GM23248 (cell line): ENCODE data around the gene TBC1D14. TPM values are rescaled to one million over a fixed set of nuclear protein-coding genes. Genes with fewer than 3 reads are reported as not detected.

Experiments
- DNase-seq: peaks from one replicate; pipeline ENCODE4 v3.0.0-alpha.2; 2015
- H2AFZ ChIP-seq: fragments of 200-600 bp; sonication (generic); 2 replicates; pipeline ENCODE4 v1.6.1; 2016; ENCODE audit warnings: antibody characterized with exemption
- H3F3A ChIP-seq: fragments of 200-600 bp; sonication (generic); 2 replicates; pipeline ENCODE4 v1.6.1; 2016; ENCODE audit warnings: mild to moderate bottlenecking, antibody characterized with exemption, mixed run types; ENCODE audit not compliant: insufficient read depth
- H3K27ac ChIP-seq: fragments of 200-600 bp; sonication (generic); 2 replicates; pipeline ENCODE4 v1.5.1; 2016; ENCODE audit warnings: mild to moderate bottlenecking
- H3K27me3 ChIP-seq: fragments of 200-600 bp; sonication (generic); replicated peaks from 2 replicates; pipeline ENCODE4 v1.6.1; 2016; ENCODE audit warnings: mild to moderate bottlenecking; ENCODE audit not compliant: insufficient read depth
- H3K36me3 ChIP-seq: fragments of 200-600 bp; sonication (generic); 2 replicates; pipeline ENCODE4 v1.6.1; 2016; ENCODE audit warnings: low read depth, mild to moderate bottlenecking
- H3K4me1 ChIP-seq: fragments of 200-600 bp; sonication (generic); 2 replicates; pipeline ENCODE4 v1.6.1; 2016; ENCODE audit warnings: mild to moderate bottlenecking; ENCODE audit not compliant: insufficient read depth
- H3K4me2 ChIP-seq: fragments of 200-600 bp; sonication (generic); one replicate; pipeline ENCODE4 v1.6.1; 2016; ENCODE audit warnings: mild to moderate bottlenecking; ENCODE audit not compliant: unreplicated experiment
- H3K4me3 ChIP-seq: fragments of 200-600 bp; sonication (generic); 2 replicates; pipeline ENCODE4 v1.5.1; 2016; ENCODE audit warnings: mild to moderate bottlenecking
- H3K79me2 ChIP-seq: fragments of 200-600 bp; sonication (generic); 2 replicates; pipeline ENCODE4 v1.6.1; 2016; ENCODE audit warnings: mild to moderate bottlenecking; ENCODE audit not compliant: insufficient read depth
- H3K9ac ChIP-seq: fragments of 200-600 bp; sonication (generic); 2 replicates; pipeline ENCODE4 v1.6.1; 2016; ENCODE audit warnings: mild to moderate bottlenecking
- H3K9me2 ChIP-seq: fragments of 200-600 bp; sonication (generic); 2 replicates; pipeline ENCODE4 v1.6.1; 2016; ENCODE audit warnings: mixed run types, mild to moderate bottlenecking, moderate library complexity; ENCODE audit not compliant: insufficient read depth
- H3K9me3 ChIP-seq: fragments of 200-600 bp; sonication (generic); one replicate; pipeline ENCODE4 v1.6.1; 2017; ENCODE audit warnings: low read depth
- H4K20me1 ChIP-seq: fragments of 200-600 bp; sonication (generic); 2 replicates; pipeline ENCODE4 v1.6.0; 2016; ENCODE audit not compliant: insufficient read depth
- EZH2 ChIP-seq: fragments of 200-600 bp; sonication (generic); IDR thresholded peaks from 2 replicates; pipeline ENCODE4 v1.6.1; 2018; ENCODE audit warnings: antibody characterized with exemption, mild to moderate bottlenecking; ENCODE audit not compliant: insufficient read depth, poor library complexity, severe bottlenecking
- EZH2phosphoT487 ChIP-seq: fragments of 200-600 bp; sonication (generic); IDR thresholded peaks from 2 replicates; pipeline ENCODE4 v1.6.1; 2018; ENCODE audit warnings: antibody characterized with exemption, moderate library complexity, mild to moderate bottlenecking, low read depth; ENCODE audit not compliant: insufficient read depth
- WGBS, 2 experiments: methylation state at CpG; one replicate each; pipeline ENCODE4 v1.1.6; 2015 to 2017; ENCODE audit warnings: low lambda C conversion rate in 2 of 2, low coverage in 1 of 2; ENCODE audit errors: missing lambda C conversion rate in 2 of 2; 5-methylcytosine and 5-hydroxymethylcytosine counted together
- in situ Hi-C: fragments of 300-500 bp; cut with MboI; formaldehyde crosslinking; loops from 2 replicates; pipeline ENCODE4 v1.15.0; 2020
- polyA plus RNA-seq: library from polyadenylated mRNA; unstranded; fragments of >200 nt; fragmentation: Nextera tagmentation; extraction: Ambion mirVana; gene quantifications from 2 replicates; pipeline ENCODE4 v1.2.1, GENCODE V29; 2016
- total RNA-seq: library from RNA; depleted of rRNA; stranded (reverse); fragments of >200 nt; shearing (Covaris generic); gene quantifications from 2 replicates; pipeline ENCODE4 v1.2.3, GENCODE V29; 2014

Gene TBC1D14
- total and polyA plus RNA-seq, 2 experiments from 2014 or later: 20.4 to 39.1 TPM

- no peak overlapping the region for H3K9ac ChIP-seq
- peaks cover 32% of the 10 kb centered on the region for H3F3A ChIP-seq
- no peak for DNase-seq
- H3K4me3 ChIP-seq: no peak overlapping the region
- peaks cover 30% of the 10 kb centered on the region for H3K79me2 ChIP-seq
- H3K36me3 ChIP-seq: no peaks in the 10 kb centered on the region
- H3K27ac ChIP-seq: no peak overlapping the region
- H2AFZ ChIP-seq: no peak overlapping the region
- no peaks in the 10 kb centered on the region for H3K9me2 ChIP-seq
- no peaks in the 10 kb centered on the region for H3K27me3 ChIP-seq
- H3K4me2 ChIP-seq: no peak overlapping the region
- no peaks in the 10 kb centered on the region for H3K9me3 ChIP-seq
- no peaks in the 10 kb centered on the region for H4K20me1 ChIP-seq
- 80 to 82% methylated on average over 4 of the region's 4 CpGs for WGBS, 2 experiments
- H3K4me1 ChIP-seq: peaks cover 23% of the 10 kb centered on the region
- TF ChIP-seq EZH2: no peak
- TF ChIP-seq EZH2phosphoT487: no peak
- in situ Hi-C loops: no loop called here
These were observed 74.0 kb downstream of the TBC1D14 start for GRCh38 chr4:6983544-6984142.

GRCh38 chr4:6984612-6985425 lies 75.2 kb downstream of the TBC1D14 start:
- H3K4me3 ChIP-seq: 0 out of 2 replicates have a peak overlapping the region, but pooled peaks have one; percentile 96
- H3K79me2 ChIP-seq: peaks cover 42% of the 10 kb centered on the region
- no peaks in the 10 kb centered on the region for H3K36me3 ChIP-seq
- H3K27me3 ChIP-seq: no peaks in the 10 kb centered on the region
- 92 to 93% methylated on average over 13 of the region's 13 CpGs for WGBS, 2 experiments
- H3K9ac ChIP-seq: peak overlapping the region; percentile 89; the same call in 1 of the 2 replicates
- TF ChIP-seq EZH2 (no peak), EZH2phosphoT487 (no peak)
- H3K9me3 ChIP-seq: no peaks in the 10 kb centered on the region
- H4K20me1 ChIP-seq: no peaks in the 10 kb centered on the region
- no peak overlapping the region for H2AFZ ChIP-seq
- H3K4me1 ChIP-seq: peaks cover 25% of the 10 kb centered on the region
- peaks cover 35% of the 10 kb centered on the region for H3F3A ChIP-seq
- H3K4me2 ChIP-seq: peak overlapping the region; percentile 94
- in situ Hi-C loops: no loop called here
- H3K9me2 ChIP-seq: no peaks in the 10 kb centered on the region
- H3K27ac ChIP-seq: no peak overlapping the region
- DNase-seq: no peak

- peak overlapping the region; percentile 78 for H2AFZ ChIP-seq
- H3K4me1 ChIP-seq: peaks cover 26% of the 10 kb centered on the region
- TF ChIP-seq EZH2phosphoT487 (no peak), EZH2 (no peak)
- H3K79me2 ChIP-seq: peaks cover 56% of the 10 kb centered on the region
- peak; percentile 74 for DNase-seq
- H3K4me2 ChIP-seq: peak overlapping the region; percentile 94
- H3K27ac ChIP-seq: peak overlapping the region; percentile 88
- H4K20me1 ChIP-seq: no peaks in the 10 kb centered on the region
- H3K9ac ChIP-seq: peak overlapping the region; percentile 89
- no peaks in the 10 kb centered on the region for H3K9me2 ChIP-seq
- in situ Hi-C loops: no loop called here
- no peaks in the 10 kb centered on the region for H3K27me3 ChIP-seq
- WGBS, 2 experiments: 5 to 9% methylated on average over 26 to 28 of the region's 28 CpGs
- no peaks in the 10 kb centered on the region for H3K9me3 ChIP-seq
- peaks cover 38% of the 10 kb centered on the region for H3F3A ChIP-seq
- H3K4me3 ChIP-seq: peak overlapping the region; percentile 96
- H3K36me3 ChIP-seq: no peaks in the 10 kb centered on the region
These were observed 76.6 kb downstream of the TBC1D14 start for GRCh38 chr4:6986072-6986780.
